CD4-positive, alpha-beta T cell treated with Interferon alpha-2 for 1 hour (primary cell): ENCODE data around the gene RNF5.
"Not testable (repeated sequence)": the region's sequence is repeated elsewhere in the genome, so short reads cannot be mapped to it uniquely, and the experiment has no call there.

ENCODE experiments used
- DNase-seq, 2 donors: peaks; one replicate each; pipeline ENCODE4 v3.0.0-alpha.2; 2020 to 2022

Gene RNF5

DNA sequence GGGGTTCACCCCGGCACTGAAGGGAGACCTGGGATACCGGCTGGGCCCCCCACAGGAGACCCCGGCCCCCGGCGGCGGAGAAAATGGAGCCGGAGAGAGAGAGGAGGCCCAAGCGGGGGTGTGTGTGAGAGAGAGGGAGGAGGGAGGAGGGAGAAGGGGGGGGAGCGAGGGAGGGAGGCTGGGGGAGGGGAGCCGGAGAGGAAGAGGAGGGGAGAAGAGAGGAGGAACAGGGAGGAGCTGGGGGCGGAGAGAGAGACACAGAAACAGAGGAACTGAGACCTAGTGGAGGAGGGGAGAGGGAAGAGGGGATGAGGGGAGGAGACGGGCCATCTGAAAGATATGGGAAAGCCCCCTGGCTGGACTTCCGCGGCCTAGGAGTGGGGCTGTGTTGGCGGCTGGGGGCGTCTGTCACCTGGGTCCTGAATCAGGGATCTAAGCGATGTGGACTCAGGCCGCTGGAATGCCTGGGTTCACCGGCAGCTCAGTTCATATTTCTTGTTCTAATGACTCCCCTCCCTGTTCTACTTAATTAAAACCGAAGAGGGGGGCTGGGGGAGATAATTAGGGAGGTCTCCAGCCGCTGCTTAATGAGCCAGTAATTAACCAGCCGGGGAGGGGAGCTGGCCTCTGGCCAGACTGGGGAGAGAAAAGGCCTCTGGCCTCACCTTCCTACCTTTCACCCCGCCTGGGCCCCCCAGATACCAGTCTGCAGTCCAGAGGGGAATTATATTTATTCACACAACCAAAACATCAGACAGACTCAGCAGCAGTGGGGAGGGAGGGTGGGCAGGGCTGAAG lies 12.0 kb downstream of the RNF5 start, which contains the start of gene PBX2:
TSS of gene PBX2 (minus strand) at position 149 of the 798 bp plus-strand sequence. CDS start 287 bp downstream, outside the sequence.
- peak; percentile 93 for DNase-seq

DNA sequence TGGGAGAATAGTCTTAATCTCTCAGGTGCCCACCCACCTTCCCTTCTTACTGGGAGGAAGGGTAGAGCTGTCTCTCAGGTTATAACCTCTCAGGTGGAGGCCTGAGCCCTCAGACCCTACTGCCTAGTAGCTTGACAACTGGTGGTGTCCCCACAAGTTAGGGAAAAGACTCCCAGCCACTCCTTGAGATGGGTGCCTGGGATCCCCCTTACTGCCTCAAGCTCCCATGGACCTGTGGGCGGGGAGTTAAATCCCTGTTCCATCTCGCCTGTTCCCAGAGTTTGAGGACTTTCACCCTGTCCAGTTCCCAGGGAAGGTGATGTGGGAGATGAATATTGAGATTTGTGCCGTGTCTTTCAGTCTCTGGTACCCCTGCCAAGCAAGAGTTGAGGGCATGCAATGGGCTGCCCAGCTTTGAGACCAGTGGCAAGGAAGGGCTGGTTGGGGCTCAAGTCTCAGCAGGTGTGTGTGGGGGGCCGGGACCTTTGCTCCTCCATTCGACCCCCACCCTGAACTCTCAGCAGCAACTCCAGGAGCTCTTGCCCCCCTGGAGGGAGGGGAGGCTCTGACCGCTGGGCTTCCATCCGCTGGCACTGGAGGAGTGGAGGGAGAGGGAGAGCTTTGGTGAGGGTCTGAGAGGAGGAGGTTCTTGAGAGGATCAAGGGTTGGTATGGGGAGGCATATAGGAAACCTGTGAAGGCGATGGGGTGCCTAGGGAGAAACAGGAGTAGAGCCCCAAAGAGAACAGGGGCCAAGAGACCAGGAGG lies 12.9 kb downstream of the RNF5 start:
- DNase-seq = peak in 1 of 2 donors; percentile 20

DNA sequence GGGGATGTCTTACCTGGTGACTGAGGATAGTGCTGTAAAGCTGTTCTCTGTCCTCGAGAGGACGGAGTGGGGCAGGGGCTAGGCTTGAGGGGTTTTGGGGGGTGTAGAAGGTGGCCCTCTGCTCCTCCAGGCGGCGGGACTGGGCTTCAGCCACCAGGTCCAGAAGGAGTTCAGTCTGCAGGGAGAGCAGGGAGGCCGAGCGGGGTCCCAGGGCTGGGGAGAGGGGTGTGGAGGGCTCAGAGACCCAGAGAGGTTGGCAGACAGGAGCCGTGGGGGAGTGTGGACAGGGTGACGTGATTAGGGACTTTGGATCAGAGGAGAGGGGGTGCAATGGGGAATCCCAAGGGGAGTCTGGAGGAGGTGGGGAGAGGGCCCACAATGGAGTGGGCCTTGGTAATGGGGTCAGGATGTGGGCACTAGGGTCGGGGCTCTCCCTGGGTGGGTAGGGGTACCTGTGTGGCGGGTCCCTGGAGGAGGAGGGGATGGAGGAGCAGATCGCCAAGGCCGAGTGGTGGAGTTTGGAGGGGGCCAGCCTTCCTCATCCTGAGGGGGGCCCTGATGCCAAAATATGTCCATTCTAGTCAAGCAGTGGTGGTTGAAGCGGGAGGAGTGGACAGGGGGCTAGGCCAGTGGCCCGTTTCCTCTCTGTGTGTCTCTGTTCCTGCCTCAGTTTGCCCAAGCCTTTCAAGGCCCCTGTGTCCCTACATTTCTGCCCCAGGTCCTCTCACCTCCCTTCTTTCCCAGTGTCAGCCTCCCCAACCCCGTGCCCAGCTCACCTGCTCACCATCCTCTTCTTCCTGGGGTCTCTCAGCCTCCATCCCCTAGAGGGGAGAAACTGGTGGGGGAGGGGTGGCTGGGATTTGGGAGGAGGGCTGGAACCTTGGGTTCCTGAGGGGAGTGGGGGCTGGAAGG lies 13.7 kb downstream of the RNF5 start:
- peak; percentile 26 to 57 for DNase-seq

DNA sequence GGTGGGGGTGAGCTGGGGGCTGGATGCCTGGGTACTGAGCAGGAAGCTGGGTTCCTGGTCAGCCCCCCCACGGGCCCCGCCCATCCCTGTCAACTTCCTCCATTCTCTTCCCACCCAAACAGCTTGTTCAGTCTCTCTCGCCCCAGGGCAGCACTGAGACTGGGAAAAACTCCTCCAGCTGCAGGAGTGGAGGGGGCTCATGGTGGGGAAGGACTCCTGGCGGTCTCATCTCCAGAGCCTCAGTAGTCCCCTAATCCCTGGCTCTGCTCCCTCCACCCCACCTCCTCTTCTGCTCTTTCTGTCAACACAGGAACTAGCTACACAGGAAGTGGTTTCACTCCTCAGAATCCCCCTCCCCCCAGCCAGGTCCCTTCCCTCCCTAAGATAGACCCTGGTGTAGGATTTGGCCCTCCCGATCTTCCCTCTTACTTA lies 14.4 kb downstream of the RNF5 start, which contains the start of gene GPSM3:
TSS of gene GPSM3 (minus strand) at position 36 of the 432 bp plus-strand sequence. CDS start 130 bp downstream, outside the sequence.
- DNase-seq = peak; percentile 47 to 64

DNA sequence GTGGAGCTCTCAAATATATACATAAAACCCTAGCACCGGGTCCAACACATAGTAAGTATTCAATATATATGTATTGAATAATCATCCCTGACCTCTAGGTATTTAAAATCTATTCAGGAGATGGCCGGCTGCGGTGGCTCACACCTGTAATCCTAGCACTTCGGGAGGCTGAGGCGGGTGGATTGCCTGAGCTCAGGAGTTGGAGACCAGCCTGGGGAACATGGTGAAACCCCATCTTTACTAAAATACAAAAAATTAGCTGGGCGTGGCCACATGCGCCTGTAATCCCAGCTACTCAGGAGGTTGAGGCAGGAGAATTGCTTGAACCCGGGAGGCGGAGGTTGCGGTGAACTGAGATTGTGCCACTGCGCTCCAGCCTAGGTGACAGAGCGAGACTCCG lies 14.9 kb downstream of the RNF5 start:
- DNase-seq = not testable (repeated sequence)

DNA sequence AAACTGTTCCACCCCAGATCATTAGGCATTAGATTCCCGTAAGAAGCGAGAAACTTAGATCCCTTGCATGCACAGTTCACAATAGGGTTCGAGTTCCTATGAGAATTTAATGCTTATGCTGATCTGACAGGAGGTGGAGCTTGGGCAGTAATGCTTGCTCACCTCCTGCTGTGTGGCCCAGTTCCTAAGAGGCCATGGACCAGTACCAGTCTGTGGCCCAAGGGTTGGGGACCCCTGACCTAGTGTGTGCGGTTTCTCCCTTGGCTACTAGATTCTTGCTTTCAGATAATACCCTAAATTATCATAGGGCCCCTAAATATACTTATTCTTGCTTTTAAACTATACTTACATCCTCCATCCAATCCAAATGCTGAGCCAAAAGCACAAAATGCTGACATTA lies 16.2 kb downstream of the RNF5 start:
- DNase-seq = no peak

DNA sequence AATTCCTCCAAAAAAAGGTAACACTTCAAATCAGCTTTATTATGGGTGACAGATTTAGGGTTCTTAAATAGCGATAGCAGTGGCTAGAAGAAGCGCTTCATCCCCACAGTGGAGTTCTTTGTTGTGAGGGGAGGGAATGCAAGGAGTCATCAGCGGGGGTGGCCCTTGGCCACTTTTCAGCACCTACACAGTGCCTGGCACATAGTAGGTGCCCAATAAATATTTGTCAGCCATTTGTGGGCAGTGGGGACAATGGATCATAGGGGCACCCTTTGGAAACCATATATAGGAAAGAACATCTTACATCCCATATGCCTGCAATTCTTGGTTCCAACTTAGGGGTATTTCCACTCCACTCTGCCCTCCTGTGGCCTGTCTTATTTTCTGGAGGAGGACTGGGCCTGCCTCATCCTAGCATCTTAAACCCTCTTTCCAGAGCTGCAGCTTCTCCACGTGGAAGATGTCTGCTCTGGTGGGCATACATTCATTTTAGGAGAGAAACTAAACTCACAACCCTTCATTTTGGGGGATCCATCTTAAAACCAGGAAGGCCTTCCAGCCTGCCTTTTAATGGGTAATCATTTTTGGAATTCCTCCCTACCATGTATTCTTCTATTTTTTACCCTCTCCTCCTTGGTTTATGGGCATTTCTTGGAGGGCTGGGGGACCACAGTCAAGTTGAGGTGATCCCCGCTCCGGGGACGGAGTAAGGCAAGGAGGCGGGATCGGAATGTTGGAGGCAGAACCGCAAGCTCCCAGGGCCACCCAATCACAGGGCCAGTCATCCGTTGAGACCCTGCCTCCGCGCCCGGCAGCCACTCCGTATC lies 16.8 kb downstream of the RNF5 start:
- DNase-seq = peak in 1 of 2 donors; percentile 55

DNA sequence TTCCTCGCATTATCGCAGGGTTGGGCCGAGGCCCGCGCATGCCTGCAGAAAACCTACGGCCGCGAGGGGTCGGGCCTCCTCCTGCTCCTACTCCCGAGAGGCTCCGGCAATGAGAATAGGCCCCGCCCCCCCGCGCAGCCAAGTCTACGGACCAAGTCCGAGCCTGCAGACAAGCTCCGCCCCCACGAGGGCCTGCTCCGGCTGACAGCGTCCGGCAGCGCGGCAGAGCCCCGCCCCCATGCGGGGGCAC lies 17.4 kb downstream of the RNF5 start:
- peak; percentile 100 for DNase-seq

DNA sequence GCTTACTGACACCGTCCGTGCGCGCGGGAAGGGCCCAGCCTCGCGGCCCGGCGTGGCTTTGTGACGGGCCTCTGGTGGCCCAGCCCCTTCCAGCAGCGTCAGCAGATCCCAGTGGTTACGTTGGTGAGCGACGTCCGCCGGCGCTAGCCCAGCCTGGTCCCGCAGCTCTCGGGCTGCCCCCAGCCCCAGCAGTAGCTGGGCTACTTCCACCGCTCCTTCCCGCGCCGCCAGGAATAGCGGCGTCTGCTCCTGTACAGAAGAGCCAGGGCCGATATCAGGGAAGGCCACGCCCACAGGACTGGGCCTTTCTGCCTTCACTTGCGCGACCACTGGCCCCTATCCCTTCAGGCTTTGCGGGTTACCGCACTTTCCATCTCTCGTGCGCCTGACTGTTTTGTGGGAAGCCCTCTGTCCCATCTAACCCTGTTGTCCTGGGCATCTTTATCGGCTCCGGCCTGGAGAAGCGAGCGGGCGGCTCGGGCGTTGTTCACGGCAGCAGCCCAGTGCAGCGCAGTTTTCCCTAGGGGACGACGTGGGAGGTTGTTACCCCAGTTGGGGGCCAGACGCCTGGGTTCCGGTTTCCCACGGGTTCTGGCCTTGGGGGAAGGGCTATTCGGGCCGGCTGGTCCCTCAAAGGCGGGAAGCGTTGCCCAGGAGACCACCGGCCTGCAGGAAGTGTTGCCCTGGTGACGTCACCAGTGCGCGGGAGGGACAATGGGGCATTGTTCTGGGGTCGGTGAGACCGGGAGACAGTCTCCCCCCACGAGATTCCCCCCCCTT lies 17.9 kb downstream of the RNF5 start:
- peak; percentile 76 to 83 for DNase-seq

DNA sequence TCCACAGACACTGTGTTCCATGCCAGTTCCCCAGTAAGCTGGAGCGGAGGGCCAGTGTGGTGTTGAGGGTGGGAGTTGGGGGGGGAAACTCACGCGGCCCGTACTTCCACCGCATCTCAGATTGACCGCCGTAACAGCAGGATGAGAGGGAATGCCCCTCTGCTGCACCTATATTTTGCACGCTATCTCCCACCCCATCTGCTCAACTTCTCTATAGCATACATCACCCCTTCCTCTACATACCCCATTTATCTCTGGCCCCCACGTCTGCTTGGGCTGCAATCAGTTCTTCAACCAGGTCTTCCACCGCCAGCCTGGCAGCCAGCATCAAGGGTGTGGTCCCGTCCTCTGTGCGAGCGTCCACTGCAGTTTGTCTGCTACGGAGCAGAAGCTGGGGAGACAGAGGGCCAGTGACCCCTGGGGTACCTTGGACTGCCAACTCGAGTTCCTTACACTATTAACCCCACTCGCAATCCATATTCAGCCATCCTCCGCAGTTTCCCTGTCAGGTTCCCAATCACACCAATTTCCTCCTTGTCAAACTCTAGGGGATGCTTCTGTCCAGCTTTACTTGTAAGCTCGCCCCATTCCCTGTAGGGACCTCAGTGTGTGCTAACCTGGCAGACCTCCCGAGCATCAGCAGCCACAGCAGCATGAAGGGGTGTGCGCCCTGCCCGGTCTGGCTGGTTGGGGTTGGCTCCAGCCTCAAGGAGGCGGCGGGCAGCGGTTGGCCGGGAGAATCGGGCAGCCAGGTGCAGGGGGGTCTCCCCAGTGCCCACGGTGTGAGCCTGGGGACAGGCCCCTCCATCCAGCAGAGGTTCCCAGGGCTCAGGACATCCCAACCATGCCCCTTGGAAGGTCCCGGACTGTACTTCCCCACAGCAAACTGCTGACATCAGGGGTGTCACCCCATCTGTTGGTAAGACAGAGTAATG lies 18.7 kb downstream of the RNF5 start:
- DNase-seq = peak; percentile 27 to 35

DNA sequence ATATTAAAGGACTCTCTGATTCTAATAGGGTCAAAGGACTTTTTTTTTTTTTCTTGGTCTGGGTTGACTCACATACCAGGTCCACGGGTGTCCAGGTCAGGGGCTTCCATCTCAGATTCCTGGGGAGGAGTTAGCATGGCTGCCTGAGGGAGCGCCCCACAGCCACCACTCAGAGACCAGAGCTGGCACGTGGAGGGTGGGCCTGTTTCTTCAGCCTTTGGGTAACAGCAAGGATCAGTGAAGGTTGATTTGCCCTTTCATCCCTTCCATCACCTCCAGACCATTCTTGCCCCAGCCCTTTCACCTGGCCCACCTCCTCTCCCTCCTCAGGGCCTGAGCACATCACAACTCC lies 20.1 kb downstream of the RNF5 start:
- no peak for DNase-seq

DNA sequence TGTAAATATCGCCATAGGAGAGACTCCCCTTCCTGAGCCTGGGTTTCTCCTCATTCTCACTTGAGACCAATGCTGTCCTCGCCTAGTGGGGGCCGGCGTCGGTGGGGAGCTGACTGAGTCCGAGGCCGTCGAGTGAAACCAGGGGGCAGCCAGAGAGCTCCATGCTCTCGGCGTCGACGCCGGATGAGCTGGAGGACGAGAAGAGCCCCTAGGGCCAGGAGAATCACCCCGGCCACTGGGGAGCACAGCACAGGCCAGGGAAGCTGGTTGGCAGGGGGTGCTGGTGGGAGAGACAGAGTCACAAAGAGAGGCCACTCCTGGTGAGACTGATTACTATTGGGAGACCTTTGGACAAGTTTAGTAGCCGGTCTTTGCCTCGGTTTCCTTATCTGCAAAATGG lies 20.7 kb downstream of the RNF5 start:
- no peak for DNase-seq

DNA sequence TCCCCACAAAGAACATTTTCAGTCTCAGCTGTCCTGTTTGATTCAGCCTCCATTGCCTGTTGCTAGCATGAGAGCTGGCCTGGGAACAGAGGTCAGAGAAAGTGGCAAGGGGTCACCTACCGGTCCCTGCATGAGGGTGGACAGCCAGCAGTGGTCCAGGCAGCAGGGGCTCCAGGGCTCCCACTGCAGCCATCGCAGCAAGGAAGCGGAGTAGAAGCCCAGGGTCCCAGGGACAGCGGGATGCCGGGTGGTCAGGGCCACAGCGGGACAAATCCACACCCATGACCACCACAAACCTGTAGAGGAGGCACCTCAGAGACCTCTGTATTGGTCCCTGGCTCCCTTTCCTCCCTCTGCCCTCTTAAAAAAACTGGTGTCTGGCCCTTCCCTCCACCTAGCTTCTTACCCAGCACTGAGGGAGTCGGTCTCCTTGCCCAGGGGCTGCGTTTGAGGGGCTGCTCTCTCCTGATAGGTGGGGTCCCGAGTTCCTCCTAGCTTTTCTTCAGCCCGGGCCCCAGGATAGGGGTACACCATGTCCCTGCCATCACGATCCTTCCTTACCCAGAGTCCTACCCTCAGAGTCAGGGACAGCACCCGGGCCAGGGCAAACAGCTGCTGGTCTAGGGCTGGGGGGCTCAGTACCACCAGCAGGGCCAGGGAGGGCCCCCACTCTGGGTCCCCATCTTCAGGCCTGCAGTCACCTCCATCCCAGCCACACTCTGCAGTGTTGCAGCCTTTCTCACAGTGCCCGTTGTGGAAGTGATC lies 22.7 kb downstream of the RNF5 start:
- DNase-seq = no peak

DNA sequence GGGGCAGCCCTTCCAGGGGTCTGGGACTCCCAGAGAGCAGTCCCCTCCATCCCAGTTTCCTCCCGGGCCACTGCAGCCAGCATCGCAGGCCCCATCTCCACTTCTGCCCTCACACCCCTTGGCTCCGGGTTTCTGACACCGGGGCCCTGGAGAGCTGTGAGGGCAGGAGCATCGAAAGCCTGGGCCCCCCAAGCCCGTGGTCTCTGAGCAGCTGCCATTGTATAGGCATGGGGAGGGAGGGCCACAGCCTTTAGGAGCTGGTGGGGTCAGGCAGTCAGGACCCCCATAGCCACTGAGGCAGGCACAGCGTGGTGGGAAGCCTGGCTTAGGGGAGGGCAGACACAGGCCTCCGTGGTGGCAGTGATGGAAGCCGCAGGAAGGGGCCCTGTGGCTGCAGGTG lies 24.0 kb downstream of the RNF5 start:
- no peak for DNase-seq

DNA sequence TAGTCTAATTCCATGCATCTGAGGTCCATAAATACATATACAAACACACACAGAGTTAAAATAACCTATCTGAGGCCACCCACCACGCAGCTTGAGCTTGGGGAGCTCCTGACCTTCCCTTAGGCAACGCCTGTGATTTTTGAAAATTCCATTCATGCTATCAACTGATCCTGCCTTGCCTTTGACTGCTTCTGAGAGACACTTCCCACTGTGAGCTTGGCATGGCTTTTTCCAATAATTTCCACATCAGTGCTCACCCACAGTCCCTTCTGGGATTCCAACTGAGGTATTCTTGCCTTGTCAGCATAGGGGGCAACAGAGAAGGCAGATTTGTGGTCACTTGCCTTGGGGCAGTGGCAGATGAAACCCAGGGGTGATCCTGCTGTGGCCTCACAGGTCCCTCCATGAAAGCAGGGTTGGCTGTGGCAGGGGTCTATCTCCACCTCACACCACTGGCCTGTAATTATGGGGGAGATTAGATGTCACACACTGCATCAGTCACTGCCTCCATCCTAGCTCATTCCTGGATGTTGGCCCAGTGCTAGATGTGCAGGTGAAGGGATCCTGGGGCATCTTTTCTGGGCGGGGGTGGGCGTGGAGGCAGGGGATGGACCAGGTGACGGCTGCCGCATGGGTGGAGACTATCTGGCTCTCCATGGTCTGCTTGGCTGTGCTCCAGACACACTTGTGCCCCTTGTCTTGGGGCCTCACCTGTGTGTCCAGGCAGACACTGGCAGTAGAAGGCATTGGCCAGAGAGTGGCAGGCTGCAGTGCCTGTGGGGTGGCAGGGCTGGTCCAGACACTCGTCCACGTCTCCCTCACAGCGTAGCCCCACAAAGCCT lies 25.4 kb downstream of the RNF5 start:
- DNase-seq = no peak

DNA sequence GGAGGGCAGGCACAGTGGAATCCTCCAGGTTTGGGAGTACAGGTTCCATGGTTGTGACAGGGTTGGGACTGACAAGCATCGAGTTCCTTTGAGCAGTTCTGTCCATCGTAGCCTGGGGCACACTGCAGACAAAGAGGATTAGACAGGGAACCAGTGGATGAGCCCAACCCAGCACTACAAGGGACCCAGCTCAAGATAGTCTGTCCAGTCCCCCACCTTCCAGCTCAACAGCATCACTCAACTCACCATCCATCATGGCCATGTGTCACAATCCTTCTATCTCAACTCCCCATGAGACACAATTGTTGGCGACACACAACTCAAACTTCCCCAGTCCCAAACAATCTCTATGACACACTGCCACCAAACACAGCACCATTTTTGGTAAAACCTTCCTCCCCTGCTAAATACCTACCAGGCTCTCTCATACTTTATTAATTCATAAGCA lies 26.1 kb downstream of the RNF5 start:
- no peak for DNase-seq

DNA sequence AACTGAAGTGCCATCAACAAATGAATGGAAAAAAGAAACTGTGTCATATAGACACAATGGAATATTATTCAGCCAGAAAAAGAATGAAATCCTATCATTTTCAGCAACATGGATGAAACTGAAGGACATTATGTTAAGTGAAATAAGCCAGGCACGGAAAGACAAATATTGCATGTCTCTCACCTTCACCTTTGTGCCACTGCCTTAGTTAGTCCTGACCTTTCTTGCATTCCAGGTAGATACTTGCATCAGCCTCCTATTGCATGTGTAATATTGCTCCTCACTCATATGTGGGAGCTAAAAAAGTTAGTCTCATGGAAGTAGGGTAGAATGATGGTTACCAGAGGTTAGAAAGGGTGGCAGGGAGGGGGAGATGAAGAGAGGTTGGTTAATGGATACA lies 30.8 kb downstream of the RNF5 start:
- DNase-seq = no peak

DNA sequence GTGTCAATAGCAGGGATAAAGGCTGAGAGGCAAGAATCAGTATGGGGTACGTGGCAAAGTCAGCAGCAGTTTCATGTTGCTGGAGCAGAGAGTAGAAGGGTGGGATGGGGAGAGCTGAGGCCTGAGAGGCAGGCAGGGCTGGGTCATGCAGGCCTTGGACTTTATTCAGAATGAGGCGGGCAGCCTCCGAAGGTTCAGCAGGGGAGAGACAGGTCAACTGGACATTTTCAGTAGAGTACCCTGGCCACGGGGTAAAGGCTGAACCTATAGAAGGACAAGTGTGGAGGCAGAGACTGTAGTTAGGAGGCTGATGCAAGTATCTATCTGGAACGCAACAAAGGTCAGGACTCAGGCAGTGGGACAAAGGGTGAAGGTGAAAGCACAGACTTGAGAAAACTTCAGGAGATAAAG lies 32.0 kb downstream of the RNF5 start:
- DNase-seq = no peak
